NCI-H1930 (cell line): ENCODE data around the gene TAF1B.
"Not testable (repeated sequence)": the region's sequence is repeated elsewhere in the genome, so short reads cannot be mapped to it uniquely, and the experiment has no call there.

ENCODE experiments used
- DNase-seq, 2 experiments: peaks; one replicate each; lab custom pipeline; 2025; lab: John Stamatoyannopoulos, UW

TAF1B gene

DNA sequence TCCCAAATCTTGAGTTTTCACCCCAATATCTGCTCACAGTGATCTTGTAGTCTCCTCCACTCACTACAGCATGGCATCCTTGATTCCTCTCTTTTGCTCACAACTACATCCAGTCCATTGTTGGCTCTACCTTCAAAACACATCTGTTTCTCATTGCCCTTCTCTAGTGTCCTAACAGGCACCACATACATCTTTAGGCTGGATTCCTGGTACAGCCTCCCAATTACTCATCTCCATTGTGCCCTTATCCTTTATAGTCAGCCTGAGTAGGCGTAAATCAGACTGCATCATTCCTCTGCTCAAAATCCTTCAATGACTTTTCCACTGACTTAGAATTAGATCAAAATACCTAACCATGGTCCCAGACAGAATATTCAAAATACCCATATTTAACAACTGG lies 10.7 kb upstream of the TAF1B start:
- no peak for DNase-seq

DNA sequence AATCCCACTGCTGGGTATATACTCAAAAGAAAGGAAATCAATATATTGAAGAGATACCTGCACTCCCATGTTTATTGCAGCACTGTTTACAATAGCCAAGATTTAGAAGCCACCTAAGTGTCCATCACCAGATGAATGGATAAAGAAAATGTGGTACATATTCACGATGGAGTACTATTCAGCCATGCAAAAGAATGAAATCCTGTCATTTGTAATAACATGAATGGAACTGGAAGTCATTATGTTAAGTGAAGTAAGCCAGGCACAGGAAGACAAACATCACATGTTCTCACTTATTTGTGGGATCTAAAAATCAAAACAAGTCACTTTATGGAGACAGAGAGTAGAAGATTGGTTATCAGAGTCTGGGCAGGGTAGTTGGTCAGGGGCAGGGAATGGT lies 8.2 kb upstream of the TAF1B start:
- DNase-seq, result not testable (repeated sequence)

DNA sequence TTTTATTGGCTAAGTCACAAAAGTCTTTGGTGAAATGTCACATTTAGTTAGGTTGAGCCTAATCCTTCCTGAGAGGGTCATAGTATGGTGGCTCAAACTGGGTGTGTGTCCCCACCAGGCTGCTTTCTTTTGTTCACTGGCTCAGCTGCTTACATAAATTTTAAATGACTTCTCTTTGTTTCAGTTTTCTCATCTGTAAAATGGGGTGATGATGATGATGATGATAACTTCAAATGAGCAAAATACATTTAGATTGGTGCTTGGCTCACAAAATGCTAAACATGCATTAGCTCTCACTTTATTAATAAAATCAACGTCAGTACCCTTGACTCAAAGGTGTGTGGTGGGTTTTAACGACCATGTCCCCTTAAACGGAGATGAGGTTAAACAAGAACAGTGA lies 7.2 kb upstream of the TAF1B start:
- no peak for DNase-seq

DNA sequence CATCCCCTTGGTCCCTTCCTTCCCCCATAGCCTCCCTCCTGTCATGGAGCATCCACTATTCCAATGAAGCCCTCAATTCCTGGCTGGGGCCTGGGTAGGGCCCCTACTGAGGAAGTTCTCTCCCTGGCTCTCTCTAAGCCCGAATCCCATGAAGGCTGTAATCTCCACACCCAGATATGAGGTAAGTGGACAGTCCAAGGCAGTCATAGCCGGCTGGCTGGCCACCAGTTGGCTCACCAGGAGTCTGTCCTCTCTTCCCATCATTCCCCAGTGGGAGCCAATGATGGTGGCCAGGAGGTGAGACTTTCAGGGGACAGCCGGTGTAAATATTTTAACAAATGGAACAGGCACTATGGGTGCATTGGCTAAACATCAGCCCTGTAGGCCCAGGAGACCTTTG lies 6.8 kb upstream of the TAF1B start:
- DNase-seq, result no peak

DNA sequence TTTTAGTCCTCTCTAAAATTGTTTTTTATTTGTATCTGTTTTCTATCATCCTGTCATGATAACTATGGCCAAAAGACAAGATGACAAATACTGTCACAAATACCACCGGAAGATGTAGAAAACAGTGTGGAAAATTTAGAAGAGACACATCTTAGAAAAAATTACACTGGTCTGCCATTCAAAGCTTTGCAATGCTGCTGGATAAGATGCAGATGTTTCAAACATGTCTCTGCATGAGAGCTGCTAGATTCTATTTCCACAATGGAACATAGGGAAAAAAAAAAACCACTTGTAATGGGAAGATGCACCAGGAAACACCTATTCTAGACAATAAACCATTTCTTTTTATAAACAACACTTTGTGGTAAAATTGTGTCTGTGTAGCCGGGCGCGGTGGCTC lies 5.8 kb upstream of the TAF1B start:
- DNase-seq, result no peak

DNA sequence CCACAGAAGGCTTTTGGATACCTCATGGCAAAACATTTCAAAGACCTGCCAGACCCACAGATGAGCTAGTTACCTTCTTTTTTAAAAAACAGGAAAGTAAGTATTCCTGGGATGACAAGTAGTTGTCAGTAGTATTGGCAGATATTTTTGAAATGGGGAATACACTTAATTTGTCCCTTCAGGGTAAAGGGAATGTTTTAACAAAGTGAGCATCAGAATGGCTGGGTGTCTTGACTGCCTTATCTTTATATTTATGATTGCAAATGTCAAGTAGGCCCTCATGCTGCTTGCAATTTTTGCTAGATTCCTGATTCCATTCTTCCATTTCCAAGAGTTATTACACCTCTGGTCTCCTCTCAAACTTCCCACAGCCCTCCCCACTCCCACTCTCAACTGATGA lies 4.9 kb upstream of the TAF1B start:
- DNase-seq, result no peak

DNA sequence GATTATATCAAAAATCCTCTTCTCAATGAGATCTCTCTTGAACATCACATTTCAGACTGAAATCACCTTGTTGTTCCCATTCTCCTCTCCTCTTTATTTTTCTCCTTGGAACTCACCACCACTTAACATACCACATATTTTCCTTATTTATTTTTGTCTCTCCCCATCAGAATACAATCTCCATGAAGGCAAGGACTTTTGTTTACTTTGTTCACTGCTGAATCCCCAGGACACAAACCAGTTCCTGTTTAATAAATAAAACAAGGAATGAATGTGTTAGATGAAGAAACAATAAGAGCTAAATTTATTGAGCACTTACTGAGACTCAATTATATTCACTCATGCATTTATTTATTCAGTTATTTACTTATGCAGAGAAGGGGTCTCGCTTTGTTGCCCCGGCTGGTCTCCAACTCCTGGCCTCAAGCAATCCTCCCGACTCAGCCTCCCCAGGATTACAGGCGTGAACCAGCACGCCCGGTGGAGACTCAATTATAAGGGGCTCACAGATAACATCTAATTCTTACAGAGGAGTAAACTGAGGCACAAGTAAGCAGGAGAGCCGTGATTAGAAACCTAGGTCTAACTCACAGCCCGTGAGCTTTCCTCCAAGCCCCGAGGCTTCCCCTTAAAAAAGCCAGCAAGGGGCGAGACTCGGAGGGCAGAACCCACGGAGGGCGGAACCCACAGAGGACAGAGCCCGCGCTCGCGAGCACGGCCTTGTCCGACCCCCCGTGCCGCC lies 616 bp upstream of the TAF1B start:
- no peak for DNase-seq

DNA sequence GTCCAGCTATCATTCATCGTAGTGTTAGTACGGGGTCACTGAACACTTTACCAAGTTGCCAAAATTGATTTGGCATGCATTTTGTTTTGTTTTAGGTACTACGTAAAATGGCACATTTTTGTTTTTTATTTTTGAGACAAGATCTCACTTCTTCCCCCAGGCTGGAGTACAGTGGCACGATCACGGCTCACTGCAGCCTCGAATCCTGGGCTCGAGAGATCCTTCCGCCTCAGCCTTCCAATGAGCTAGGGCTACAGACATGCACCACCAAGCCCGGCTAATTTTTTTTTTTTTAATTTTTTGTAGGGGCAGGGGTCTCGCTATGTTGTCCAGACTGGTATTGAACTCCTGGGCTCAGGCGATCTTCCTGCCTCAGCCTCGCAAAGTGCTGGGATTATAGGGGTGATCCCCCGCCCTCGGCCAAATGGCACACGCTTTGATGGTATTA lies 786 bp downstream of the TAF1B start:
- no peak for DNase-seq

DNA sequence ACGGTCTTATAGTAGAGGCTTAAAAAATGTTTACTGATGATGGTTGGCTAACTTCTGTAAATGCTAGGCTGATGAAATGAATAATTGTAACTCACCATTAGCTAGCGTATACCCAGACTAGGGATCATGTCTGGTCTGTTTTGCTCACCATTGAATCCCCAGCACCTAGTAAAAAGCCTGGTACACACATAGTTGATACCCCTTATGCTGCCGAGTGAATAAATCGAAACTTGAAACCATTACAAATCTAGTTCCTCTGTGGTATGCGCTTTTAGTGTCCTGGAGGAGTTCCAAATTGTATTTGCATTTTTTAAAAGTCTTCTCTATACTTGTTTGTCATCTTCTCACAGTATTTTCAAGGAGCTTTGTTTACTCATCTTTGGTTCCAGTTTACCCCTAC lies 1.3 kb downstream of the TAF1B start:
- no peak for DNase-seq

DNA sequence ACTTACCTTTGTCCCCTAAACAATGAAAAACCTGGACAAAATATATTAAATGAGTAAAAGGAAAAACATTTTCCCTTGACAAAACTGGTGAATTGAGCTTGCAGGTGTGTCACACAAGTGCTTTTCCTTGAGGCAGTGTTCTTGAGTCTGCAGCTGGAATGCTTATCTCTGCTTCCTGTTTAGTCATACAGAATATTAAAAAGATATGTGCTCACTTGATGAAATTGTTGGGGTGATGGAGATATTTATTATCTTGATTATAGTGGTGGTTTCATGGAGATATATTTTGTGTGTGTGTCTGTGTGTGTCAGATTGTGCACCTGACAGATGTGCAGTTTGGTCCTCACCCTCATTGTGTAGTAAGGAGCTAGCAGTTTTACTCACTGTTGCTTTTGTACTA lies 3.3 kb downstream of the TAF1B start:
- DNase-seq, result no peak

DNA sequence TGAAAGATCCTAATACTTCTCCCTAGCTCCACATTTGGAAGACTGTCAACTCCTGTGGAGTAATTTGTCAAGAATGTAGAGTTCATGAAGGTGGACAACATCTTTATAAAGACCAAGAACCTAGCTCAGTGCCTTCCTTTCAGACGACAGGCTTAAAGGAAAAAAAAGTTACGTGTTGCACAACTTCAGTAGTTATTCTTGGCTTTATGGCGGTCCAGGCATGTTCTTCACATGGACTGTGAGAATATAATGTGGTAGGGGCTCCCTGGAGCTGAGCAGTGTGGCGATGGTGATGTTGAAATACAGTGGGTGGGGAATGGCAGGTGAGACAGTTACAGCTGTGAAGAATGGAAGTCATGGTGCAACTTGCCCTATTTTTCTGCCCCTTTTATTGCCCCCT lies 3.9 kb downstream of the TAF1B start:
- no peak for DNase-seq

DNA sequence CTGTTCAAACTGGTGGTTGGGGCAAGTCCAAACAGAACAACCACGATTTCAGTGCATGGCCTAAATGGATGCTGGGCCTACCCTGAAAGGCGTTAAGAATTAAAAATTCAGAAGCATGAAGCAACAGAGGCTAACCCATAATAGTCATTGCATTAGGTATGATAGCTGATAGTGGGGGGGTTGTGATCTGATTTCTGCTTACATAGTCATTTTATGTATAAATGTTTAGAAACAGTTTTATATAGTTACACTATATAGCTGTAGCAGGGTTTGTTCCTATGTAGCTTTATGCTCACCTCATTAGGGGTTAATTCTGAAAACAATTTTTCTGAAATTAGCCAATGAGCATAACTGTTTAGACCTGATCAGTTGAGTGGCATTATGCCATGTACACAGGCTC lies 9.6 kb downstream of the TAF1B start:
- no peak for DNase-seq

DNA sequence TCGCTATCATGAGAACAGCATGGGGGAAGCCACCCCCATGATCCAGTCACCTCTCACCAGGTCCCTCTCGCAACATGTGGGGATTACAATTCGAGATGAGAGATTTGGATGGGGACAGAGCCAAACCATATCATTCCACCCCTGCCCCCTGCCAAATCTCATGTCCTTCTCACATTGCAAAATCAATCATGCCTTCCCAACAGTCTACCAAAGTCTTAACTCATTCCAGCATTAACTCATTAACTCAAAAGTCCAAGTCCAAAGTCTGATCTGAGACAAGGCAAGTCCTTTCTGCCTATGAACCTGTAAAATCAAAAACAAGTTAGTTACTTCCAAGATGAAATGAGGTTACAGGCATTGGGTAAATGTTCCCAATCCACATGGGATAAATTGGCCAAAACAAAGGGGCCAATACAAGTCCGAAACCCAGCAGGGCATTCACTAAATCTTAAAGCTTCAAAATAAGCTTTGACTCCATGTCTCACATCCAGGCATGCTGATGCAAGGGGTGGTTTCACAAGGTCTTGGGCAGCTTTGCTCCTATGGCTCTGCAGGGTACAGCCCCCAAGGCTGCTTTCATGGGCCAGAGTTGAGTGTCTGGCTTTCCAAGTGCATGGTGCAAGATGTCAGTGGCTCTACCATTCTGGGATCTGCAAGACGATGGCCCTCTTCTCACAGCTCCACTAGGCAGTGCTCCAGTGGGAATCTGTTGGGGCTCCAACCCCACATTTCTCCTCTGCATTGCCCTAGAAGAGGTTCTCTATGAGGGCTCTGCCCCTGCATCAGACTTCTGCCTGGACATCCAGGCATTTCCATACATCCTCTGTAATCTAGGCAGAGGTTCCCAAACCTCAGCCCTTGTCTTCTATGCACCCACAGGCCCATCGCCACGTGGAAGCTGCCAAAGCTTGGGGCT lies 14.8 kb downstream of the TAF1B start:
- DNase-seq, result no peak

DNA sequence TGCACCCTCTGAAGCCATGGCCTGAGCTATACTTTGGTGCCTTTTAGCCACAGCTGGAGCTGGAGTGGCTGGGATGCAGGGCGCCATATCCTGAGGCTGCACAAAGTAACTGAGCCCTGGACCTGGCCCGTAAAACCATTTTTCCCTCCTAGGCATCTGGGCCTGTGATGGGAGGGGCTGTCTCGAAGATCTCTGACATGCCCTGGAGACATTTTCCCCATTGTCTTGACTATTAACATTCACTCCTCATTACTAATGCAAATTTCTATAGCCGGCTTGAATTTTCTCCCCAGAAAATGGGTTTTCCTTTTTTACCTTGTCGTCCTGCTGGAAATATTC lies 15.4 kb downstream of the TAF1B start:
- no peak for DNase-seq

DNA sequence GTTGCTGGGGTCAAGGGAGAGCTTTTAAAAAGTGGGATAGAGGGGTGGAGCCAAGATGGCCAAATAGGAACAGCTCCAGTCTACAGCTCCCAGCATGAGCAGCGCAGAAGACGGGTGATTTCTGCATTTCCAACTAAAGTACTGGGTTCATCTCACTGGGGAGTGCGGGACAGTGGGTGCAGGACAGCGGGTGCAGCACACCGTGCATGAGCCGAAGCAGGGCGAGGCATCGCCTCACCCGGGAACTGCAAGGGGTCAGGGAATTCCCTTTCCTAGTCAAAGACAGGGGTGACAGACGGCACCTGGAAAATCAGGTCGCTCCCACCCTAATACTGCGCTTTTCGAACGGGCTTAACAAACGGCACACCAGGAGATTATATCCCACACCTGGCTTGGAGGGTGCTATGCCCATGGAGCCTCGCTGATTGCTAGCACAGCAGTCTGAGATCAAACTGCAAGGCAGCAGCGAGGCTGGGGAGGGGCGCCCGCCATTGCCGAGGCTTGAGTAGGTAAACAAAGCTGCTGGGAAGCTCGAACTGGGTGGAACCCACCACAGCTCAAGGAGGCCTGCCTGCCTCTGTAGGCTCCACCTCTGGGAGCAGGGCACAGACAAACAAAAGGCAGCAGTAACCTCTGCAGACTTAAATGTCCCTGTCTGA lies 17.8 kb downstream of the TAF1B start:
- DNase-seq, result not testable (repeated sequence)

DNA sequence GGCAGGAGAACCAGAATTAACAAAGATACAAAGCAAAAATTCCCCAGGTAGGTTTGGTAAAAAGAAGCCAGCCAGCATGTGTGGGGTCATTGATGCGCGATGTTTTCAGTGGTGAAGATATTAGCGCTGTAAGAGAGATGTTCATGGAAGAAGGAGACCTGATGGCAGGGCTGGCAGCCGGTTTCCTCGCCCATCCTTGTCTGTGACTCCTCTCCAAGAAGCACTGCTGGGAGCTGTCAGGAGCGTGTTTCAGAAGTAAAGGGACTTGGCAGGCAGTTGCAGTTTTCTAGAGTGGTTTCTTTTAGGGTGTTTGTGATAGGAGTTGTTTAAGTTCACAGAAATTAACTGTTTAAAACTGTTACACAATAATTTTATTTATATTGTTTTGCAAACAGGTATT lies 24.6 kb downstream of the TAF1B start:
- no peak for DNase-seq

DNA sequence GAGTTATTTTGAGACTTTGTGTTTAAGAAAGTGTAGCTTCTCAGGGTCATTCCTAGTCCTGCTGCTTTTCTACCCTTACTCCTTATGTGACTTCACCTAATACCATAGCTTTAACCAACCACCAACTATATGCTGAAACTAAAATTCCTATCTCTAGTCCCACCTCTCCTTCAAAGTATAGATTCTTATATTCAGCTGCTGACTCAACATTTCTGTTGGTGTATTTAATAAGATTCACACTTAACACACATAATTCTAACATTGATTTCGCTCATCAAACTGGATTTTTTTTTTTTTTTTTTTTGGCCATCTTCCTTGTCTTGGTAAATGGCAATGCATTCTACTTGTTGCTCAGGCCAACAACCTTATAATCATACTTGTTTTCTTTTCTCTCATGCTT lies 30.1 kb downstream of the TAF1B start:
- no peak for DNase-seq

DNA sequence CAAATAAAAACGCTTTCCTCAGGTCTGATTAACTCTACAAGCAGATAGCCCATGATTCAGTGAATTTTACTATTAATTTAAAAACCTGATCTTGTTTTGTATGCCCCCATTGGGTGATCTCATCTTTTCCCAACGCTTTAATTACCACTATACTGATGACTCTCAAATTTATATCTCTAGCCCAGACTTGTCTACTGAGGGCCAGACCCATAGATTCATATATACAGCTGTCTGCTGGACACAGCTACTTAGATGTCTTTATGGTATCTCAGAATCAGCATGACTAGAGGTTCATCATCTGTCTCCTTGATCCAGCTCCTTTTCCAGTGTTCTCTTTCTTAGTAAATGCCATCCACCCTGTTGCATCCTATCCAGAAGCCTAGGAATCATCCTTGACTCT lies 33.8 kb downstream of the TAF1B start:
- no peak for DNase-seq

DNA sequence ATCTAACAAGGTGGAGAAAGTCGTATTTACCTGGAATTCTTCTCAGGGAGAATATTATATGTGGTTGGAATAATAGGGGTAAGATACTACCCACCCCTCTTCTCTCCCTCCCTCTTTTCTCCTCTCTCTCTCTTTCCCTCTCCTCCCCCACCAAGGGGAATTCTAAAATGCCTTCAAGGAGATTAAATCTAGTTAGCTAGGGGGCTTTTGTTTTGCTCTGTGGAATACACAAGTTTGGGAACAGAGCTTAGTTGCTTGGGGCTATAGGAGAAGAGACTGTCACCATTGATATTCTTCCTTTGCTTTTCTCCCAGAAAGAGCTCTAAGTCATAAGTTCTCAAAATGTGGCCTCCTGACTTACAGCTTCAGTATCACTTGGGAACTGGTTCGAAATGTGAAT lies 34.5 kb downstream of the TAF1B start:
- DNase-seq, result no peak

DNA sequence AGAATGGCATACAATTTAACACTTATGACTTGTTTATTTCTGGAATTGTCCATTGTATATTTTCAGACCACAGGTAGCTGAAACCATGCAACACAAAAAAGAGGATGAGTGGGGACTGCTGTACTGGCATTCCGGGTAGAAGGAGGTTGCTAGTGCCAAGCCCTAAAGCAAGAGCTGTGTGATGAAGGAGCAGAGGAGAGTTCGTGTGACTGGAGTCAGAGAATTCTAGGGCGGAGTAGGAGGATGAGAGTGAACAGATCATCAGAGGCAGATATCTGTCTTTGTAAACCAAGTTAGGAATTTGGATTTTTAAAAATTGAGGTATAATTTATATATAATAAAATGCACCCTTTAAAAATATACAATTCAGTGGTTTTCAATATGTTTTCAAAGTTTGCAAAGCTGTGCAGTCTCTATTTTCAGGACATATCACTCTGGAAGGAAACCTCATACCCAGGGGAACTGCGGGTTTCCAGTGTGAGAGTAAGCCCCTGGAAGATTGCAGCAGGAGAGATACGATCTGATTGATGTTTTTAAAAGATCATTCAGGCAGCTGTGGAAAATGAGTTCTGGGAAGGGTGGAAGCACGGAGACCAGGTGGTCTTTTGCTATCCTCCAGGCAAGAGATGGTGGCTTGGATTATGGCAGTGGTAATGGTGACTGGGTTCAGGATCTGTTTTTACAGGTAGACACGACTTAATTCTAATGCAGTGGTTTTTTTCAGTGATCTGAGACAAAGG lies 36.4 kb downstream of the TAF1B start:
- no peak for DNase-seq

DNA sequence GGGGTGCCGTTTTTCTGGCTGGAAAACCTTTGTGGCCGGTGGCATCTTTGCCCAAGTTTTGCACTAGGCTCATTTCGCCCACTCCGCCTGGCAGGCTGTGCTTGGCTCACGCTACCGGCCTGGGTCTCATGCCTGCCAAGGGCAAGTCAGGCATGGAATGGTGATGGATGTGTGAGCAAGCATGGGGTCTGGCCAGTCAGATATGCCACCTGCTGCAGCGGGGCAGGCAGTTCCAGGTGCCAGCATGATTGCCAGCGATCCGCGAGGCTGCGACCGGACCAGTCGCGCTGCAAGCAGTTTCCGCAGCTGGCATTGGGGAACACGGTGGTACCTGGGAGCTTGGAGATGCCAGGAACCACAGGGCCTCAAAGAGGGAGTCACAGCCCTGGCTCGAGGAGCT lies 40.6 kb downstream of the TAF1B start:
- no peak for DNase-seq

DNA sequence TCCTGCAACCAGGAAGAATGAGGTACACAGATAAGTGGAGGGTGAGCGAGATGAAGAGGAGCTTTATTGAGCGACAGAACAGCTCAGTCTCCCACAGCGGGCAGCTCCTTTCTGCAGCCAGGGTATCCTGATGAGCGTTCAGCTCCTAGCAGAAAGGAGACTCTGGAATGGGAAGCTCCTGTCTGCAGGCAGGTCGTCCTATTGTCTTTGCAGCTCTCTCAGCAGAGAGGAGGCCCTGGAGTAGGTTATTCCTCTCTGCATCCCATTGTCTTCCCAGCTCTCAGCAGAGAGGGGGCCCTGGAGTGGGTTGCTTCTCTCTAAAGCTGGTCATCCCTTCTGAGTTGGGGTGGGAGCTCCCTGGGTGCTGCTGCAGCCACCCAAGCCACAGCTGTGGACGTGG lies 41.2 kb downstream of the TAF1B start:
- no peak for DNase-seq
